Fibroblast of pulmonary artery (primary cell): ENCODE data around the gene SLC25A34.
A peak's percentile ranks its signal among the peaks of the same experiment; 100 is the strongest.

ENCODE experiments used
- DNase-seq: peaks from one replicate; pipeline ENCODE4 v3.0.0-alpha.2; 2010; ENCODE audit warnings: low read depth
- H3K4me3 ChIP-seq: replicated peaks from 2 replicates; pipeline ENCODE4 v1.5.1; 2011; ENCODE audit warnings: low read depth, mild to moderate bottlenecking, control low read depth, low read length, moderate library complexity
- CTCF ChIP-seq: IDR thresholded peaks from 2 replicates; pipeline ENCODE4 v1.5.1; 2011; ENCODE audit warnings: mild to moderate bottlenecking, control low read depth, low read length, inconsistent platforms; ENCODE audit errors: missing control alignments

The SLC25A34 gene

GRCh38 chr1:15762546-15762945 is 26.5 kb downstream of the SLC25A34 start:
- TF ChIP-seq CTCF: no peak
- no peak for DNase-seq
- H3K4me3 ChIP-seq: no peak overlapping the region

GRCh38 chr1:15764269-15764764 is 28.3 kb downstream of the SLC25A34 start:
- no peak overlapping the region for H3K4me3 ChIP-seq
- DNase-seq: no peak
- TF ChIP-seq CTCF: no peak

- no peak for DNase-seq
- no peak overlapping the region for H3K4me3 ChIP-seq
- no peak for TF ChIP-seq CTCF
Observed at GRCh38 chr1:15764890-15765289, 28.8 kb downstream of the SLC25A34 start.

GRCh38 chr1:15765495-15766194 is 29.6 kb downstream of the SLC25A34 start:
- DNase-seq: peak; percentile 86
- no peak overlapping the region for H3K4me3 ChIP-seq
- TF ChIP-seq CTCF: no peak

- TF ChIP-seq CTCF: no peak
- DNase-seq: no peak
- no peak overlapping the region for H3K4me3 ChIP-seq
Observed at GRCh38 chr1:15767941-15768340, 31.9 kb downstream of the SLC25A34 start.

GRCh38 chr1:15768388-15768787 is 32.3 kb downstream of the SLC25A34 start:
- DNase-seq: no peak
- no peak for TF ChIP-seq CTCF
- H3K4me3 ChIP-seq: no peak overlapping the region
